GM18511 (cell line): Measurements from ENCODE around the gene RALB.
"Not testable (repeated sequence)": the region's sequence is repeated elsewhere in the genome, so short reads cannot be mapped to it uniquely, and the experiment has no call there.

ENCODE experiments used
- ATAC-seq: cut with Tn5 transposase; IDR thresholded peaks from one replicate; pipeline ENCODE4 v1.9.1; 2021; ENCODE audit warnings: mild to moderate bottlenecking, moderate library complexity; ENCODE audit not compliant: unreplicated experiment

Gene RALB

DNA sequence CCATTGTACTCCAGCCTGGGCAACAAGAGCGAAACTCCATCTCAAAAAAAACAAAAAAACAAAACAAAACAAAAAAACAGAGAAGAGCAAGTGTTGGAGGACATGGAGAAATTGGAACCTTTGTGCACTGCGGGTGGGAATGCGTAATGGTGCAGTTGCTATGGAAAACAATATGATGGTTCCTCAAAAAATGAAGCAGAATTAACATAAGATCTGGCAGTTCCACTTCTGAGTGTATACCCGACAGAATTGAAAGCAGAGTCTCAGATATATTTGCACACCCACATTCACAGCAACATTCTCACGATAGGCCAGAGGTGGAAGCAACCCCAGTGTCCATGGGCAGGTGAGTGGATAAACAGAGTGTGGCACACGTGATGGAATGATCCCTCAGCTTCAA is 11.0 kb upstream of the RALB start:
- ATAC-seq: no peak

DNA sequence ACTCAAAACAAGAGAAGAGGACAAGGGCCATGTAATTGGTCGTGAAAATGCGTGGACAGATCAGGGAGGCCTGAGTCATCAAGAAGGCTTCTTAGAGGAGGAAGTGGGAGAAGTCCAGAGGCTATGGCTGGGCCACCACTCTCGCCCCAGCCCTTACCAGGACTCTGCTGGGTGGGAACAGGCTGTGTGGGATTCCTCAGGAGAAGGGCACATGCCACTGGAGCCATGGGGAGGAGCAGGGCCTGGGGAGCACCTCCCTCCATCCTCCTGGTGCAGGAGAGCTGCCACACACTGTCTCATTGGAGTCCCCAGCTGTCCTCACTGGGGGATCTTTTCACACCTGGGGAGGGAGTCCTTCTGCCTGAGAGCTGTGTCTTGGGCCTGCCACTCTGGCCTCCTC is 9.4 kb upstream of the RALB start:
- ATAC-seq: no peak

DNA sequence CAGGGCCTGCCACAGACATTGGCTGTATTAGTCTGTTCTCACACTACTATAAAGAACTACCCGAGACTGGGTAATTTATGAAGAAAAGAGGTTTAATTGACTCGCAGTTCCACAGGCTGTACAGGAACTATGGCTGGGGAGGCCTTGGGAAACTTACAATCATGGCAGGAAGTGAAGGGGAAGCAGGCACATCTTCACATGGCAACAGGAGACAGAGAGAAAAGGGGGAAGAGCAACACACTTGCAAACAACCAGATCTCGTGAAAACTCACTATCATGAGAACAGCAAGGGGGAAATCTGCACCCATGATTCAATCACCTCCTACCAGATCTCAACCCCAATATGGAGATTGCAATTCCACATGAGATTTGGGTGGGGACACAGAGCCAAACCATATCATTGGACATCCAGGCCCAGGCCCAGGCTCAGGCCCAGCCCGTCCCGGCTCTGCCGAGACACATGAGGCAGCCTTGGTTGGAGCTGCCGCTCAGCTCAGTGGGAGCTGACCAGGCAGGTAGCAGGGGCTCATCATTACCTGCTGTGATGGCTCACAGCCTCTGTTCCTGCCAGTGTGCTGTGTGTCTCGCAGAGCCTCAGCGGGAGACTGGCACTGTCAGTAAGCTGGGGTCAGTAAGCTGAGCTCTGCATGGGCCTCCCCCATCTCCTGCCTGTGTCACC is 8.6 kb upstream of the RALB start:
- no peak for ATAC-seq

DNA sequence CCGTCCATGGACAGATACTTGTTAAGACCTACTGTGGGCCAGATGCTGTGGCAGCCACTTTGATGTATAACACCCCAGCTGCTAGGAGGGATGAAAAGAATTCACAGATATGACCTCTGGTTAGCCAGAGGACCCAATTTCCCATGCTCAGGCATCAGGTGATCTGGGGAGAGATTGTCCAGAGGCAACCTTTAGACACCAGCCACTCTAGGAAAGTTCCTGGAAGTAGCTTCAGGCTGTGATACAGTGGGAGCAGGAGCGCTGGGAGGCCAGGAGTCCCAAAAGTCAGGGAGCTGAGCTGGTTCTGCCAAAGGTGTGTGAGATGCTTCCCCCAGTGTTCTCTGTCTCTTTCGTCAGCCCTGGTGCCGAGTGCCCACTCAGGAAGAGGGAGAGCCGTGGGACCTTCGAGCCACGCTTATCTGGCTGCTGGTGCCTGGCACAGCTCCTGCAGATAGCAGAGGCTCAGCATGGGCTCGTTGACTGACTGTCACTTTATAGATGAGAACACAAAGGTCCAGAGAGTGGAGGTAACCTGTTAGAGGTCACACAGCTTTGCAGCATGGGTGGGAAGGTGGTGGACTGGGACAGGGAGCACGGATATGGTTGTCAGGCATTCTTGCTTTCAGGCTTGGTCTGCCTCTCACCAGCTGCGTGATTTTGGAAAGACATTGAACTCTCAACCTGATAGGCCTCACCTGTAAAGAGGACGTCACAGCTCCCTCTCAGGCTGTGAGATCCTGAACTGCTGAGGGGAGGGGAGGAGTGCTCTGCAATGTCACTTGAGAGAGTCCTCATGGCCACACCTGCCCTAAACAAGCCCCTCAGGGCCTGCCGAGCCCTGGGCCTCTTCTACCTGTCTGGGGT is 7.8 kb upstream of the RALB start:
- ATAC-seq: no peak

DNA sequence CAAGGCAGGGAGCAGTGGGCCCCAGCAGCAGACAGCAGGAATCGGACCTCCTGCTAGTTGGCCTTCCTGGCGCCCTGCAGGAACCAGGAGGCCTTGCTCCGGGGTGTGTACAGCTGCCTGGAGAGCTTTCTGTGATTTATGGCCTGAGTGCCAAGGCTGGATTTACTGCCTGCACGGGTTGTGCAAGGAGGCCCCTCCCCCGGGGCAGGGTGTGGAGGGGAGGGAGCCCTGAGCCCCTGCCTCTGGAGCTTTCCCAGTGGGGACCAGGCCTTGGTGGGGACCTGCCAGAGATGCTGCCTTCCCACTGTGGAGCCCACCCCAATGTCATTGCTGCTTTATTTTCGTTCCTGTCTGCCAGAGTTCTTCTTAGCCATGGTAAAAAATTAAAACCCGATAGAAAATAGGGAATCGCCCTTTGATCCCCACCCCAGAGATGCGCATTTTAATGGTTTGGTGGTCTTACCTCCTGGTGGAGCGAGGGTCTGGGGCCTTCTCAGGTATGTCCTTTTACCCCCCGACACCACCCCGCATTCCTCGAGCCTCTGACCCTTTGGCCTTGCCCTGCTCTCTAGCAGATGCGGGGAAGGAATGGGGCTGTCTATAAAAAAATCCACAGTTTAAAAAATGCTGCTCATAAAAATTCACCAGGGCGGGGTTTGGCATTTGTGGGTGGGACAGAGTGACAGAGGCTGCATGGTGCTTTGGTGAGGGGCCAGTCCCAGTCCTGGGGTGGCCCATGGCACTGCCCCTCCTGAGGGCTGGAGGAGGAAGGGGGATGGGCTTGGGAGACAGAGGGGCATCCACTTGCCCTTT is 6.9 kb upstream of the RALB start:
- no peak for ATAC-seq

DNA sequence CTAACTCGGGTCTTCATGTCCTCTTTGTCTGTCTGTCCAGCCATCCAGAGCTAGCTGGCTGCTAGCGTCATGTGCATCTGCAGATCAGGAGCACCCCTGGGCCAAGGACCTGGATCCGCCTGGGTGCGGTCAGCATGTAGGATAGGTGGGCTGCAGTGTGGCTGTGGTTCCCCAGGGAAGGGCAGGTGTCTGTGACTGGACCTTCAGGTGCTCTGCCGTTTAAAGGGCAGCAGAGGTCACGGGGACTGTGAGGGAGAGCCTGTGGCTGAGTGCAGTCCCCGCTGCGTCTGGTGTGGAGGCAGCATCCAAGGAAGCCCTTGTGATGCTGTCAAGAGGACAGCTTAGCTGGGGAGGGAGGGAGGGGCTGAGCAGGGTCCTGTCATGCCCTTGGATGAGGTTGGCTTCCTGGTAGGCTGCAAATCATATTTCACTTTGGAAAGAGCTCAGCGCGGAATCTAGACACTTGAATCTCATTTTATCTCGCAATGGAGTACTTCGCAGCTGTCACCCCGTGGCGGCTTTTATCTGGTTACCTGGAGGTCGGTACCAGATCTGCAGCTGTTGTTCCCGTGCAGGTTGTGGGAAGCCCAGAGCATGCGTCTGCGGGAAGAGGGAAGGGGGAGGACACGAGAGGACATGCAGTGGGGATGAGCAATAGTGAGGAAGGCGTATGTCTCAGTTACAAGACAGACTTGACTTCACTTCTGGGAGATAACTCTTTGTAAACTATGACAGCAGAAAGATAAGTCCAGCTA is 5.9 kb upstream of the RALB start:
- ATAC-seq: no peak

DNA sequence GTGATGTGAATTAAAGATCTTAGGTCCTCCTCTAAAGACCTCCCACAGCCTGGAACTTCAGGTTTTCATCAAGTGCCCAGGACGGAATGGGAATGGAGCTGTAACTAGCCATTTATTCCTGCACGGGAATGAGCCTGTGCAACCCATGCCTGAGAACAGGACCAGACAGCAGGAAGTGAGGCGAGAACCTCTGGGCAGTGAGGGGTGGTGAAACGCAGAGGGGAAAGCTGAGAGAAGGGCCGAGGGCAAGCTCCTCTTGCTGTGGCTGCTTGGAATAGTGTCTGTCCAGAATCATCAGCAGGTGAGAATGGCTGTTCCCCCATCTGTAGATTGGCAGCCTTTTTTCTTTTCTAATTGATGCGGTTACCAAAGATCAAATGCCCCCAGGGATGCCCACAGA is 4.8 kb upstream of the RALB start:
- no peak for ATAC-seq

DNA sequence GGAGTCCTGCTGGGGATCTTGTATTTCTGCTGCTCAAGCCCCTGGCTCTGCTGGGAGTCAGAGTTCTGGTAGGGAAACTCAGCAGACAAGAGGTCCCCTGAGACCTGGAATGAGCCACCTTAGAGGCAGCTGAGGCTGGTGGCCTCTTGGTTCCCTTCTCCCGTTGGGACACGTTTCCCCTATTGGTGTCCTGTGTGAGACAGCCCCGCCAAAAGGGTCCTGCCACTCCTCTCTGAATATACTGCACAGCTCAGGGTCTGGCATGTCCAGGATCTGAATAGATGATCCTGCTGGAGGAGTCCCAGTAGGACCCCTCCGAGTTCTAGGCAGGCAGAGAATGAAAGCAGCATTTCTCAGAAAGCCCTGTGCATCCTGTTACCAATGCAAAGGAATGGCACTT is 2.0 kb upstream of the RALB start:
- ATAC-seq: no peak

DNA sequence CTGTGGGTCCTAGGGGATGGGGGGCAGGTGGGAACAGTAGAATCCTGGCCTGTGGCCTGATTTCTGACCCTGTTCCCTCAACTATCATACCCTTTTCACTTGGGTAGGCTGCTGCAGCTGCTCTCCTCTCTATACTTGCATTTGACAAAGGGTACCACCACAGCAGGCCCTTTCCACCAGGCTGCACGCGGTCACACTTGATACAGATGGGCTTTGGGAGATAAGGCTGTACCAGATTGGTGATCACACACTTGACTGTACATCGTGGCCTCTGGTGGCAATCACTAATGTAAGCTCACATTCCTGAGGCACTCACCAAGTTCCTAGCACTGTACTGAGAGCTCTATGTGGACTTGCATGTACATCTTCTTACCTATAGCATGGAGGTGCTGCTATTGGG is 1.6 kb upstream of the RALB start:
- no peak for ATAC-seq

DNA sequence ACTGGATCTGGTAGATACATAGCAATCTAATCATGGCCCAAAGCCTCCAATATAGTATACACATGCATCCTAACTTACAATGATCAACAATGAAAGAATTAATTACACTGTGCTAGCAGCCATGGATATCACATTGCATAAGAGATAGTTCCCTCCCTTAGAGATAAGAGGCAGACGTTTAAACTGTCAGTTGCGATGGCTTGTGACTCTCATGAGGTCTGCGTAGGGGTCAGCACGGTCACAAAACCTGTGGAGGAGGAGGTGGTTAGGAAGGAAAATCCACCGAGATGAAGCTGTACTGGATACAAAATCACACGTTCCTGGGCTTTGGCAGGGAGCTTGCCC is 800 bp upstream of the RALB start:
- no peak for ATAC-seq

DNA sequence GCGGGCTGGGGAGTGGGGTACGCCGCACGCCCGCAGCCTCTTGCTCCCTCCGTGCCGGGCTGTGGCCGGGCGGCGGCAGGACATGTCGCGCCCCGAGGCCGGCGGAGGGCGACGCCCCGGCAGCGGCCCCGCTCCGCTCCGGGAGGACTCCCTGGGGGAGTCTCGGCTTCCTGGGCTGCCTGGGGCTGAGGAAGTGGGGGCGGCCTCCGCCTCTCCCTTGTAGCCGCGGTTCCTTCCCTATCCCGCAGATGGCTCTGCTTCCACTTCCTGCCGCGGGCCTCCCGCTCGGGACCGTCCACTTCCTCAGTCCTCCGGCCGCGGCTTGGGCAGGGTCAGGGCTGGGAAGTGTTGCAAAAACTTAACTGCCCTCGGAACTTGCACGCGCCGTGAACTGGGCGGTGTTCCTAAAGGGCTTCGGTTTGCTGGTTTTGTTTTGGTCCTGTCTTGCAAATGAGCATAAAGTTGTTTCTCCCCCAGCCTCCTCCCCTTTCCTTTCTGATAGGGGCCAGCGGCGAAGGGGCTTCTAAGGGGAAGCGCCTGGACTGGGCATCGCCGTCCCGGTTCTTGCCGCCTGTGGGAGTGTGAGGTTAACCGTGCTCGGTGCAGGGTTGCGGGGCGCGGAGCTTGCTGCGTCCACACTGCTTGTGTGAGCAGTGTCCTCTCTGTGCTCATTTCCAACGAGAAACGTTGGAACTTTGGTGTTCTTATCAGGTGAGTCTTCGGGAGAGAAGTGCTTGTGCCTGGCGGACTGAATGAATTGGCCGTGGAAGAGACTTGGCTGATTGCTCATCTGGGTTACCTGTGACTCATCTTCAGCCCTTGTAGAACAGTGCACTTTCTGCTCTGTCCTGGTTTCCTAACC is 600 bp downstream of the RALB start:
- peak; percentile 34 for ATAC-seq

DNA sequence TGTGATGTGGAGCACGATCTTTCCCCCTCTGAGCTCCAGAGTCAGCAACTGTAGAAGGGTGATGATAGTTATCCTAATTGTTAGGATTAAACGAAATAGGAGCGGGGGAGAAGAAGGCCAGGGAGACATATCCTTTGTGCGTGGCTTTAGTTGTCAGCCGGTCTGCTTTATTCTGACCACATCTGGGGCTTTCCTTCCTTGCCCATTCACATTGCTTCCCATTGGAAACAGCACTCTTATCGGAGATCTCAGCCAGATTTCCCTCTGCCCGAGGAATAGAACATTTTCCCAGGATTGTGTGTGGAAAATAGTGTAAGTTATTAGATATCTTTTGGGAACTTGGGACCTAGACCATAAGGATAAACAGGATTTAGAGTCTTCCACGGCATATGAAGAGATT is 1.5 kb downstream of the RALB start:
- ATAC-seq: no peak

DNA sequence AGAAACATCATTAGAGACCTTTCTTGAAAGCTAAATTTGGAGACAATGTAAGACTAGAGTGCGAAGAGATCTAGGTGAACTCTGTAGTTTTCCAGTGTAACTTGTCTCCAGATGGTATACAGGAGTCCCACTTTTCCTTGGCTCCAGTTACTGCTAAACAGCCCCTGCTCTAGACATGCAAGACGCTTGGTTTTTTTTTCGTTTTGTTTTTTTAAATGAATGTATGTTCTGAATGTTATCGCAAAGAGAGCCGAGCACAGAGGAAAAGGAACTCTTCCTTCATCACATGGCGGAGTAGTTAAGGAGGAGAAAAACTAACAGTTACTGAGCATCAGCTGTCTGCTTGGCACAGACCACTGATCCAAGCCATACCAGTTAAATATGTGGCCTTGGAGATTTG is 2.4 kb downstream of the RALB start:
- ATAC-seq: no peak

DNA sequence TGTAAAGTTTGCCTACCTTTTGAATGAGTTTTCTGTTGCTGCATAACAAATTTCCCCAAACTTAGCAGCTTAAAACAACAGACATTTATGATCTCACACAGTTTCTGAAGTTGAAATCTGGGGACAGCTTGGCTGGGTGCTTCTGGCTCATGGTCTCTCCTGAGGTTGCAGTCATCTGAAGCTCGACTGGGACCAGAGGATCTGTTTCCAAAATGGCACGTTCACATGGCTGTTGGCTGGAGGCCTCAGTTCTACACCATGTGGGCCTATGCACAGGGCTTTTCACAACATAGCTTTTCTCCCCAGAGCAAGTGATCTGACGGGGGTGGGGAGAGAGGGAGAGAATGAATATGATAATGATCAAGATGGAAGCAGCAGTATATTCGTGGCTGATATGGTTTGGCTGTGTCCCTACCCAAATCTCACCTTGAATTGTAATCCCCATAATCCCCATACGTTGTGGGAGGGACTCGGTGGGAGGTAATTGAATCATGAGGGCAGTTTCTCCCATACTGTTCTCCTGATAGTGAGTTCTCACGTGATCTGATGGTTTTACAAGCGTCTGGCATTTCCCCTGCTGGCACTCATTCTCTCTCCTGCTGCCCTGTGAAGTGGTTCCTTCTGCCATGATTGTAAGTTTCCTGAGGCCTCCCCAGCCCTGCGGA is 3.5 kb downstream of the RALB start:
- ATAC-seq: no peak

DNA sequence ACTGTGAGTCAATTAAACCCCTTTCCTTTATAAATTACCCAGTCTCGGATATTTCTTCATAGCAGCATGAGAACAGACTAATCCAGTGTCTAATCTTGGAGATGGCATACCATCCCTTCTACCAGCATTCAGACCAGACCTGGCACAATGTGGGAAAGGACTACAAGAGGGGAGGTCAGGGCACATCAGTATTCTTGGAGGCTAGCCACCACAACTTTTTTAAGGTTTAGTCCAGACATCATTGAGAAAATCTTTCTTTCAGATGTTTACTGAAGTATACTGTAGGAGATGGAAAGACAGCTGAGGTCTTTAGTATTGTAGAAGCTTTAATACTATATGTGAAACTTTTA is 4.0 kb downstream of the RALB start:
- ATAC-seq: no peak

DNA sequence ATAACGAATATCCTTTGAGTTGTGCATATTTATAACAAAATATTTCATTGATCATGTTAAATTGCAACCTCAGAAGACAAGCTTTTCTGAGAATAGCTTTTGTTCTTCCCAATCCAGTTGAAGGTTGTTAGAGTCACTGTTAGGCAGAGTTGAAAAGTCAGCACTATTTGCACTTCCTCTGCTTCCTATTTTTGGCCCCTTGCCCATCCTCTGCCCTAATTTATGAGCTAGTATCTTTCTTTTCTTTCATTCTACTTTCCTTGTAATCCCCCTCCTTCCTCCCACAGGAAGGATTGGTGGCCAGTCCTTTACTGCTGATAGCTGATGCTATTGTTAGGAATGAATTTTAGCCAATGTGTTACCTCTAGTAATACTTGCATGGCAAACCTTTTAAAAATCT is 4.9 kb downstream of the RALB start:
- ATAC-seq: no peak

DNA sequence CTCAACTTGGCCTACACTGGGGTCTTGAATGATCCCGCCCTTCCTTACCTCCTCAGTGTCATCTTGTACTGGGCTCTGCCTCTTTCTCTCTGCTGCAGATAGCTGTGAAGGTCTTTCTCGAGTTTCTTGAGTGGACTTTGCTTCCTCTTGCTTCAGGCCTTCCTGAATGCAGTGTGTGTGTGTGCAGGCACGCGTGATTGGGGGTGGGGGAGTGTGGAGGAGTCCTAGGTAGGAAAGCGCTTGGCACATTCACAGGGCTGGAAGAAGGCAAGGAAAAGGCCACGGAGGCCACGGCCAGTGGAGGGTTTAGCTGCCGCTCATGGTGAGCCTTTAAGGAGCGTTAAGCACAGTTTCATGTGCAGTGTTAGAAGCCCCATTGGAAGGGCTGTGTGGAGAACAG is 5.5 kb downstream of the RALB start:
- ATAC-seq: no peak

DNA sequence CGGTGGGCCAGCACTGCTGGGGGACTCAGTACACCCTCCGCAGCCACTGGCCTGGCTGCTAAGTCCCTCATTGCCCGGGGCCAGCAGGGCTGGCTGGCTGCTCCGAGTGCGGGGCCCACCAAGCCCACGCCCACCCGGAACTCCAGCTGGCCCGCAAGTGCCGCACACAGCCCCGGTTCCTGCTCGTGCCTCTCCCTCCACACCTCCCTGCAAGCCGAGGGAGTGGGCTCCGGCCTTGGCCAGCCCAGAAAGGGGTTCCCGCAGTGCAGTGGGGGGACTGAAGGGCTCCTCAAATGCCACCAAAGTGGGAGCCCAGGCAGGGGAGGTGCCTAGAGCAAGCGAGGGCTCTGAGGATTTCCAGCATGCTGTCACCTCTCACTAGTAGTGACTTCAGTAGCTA is 7.3 kb downstream of the RALB start:
- not testable (repeated sequence) for ATAC-seq

DNA sequence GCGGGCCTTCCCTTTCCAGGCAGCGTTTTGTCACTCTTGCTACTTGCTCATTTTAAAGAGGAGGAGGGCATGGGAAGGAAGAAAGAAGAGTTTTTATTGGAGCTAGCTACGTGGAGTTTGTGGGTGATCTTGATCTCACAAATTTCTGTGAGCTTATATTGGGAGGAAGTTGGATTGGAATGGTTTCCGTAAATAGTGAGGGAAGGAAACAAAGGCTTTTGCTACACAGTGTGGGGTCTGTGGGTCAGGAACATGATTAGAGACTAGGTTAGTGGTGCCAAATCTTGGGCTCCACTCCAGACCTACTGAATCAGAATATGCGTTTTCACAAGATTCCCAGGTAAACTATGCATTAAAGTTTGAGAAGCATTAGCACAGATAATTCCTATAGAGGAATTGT is 8.1 kb downstream of the RALB start:
- ATAC-seq: no peak
